GM21515 (cell line): Measurements from ENCODE around the gene TLR10.

Source experiments
- ATAC-seq: cut with Tn5 transposase; IDR thresholded peaks from one replicate; pipeline ENCODE4 v1.9.1; 2021; ENCODE audit not compliant: unreplicated experiment

The TLR10 gene

GRCh38 chr4:38734911-38735310 is 47.9 kb downstream of the TLR10 start:
- no peak for ATAC-seq

- ATAC-seq, result no peak
Observed at GRCh38 chr4:38734446-38734845, 48.3 kb downstream of the TLR10 start.

GRCh38 chr4:38733663-38734062 is 49.1 kb downstream of the TLR10 start:
- ATAC-seq, result no peak

GRCh38 chr4:38730830-38731646 is 51.8 kb downstream of the TLR10 start:
- ATAC-seq, result peak; percentile 80

- no peak for ATAC-seq
Observed at GRCh38 chr4:38730493-38730829, 52.3 kb downstream of the TLR10 start.

- ATAC-seq, result no peak
Observed at GRCh38 chr4:38728631-38729141, 54.1 kb downstream of the TLR10 start.

GRCh38 chr4:38724475-38724808 is 58.3 kb downstream of the TLR10 start:
- no peak for ATAC-seq

GRCh38 chr4:38723726-38724474 is 58.9 kb downstream of the TLR10 start:
- ATAC-seq, result no peak

- no peak for ATAC-seq
Observed at GRCh38 chr4:38723114-38723513, 59.7 kb downstream of the TLR10 start.
